ENCODE measurements around the gene CRYL1.

GRCh38 chr13:20404488-20405222, 121.0 kb downstream of the CRYL1 start:
- TF ChIP-seq, protein P1, sequence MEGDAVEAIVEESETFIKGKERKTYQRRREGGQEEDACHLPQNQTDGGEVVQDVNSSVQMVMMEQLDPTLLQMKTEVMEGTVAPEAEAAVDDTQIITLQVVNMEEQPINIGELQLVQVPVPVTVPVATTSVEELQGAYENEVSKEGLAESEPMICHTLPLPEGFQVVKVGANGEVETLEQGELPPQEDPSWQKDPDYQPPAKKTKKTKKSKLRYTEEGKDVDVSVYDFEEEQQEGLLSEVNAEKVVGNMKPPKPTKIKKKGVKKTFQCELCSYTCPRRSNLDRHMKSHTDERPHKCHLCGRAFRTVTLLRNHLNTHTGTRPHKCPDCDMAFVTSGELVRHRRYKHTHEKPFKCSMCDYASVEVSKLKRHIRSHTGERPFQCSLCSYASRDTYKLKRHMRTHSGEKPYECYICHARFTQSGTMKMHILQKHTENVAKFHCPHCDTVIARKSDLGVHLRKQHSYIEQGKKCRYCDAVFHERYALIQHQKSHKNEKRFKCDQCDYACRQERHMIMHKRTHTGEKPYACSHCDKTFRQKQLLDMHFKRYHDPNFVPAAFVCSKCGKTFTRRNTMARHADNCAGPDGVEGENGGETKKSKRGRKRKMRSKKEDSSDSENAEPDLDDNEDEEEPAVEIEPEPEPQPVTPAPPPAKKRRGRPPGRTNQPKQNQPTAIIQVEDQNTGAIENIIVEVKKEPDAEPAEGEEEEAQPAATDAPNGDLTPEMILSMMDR (IDR thresholded peaks at IDR 0.05): no peak
- no peak for TF ChIP-seq POLR2A (IDR thresholded peaks at IDR 0.05)
